HepG2 (cell line): ENCODE data around the gene ZNF3. TPM values are rescaled to one million over a fixed set of nuclear protein-coding genes. Genes with fewer than 3 reads are reported as not detected.

Experiments
- ARNT2 ChIP-seq: sonication (generic); formaldehyde crosslinking; IDR thresholded peaks from 2 replicates; pipeline ENCODE4 v1.8.0; 2022; ENCODE audit warnings: mild to moderate bottlenecking, low read depth, missing genetic modification reagents, moderate library complexity
- CHD4 ChIP-seq: fragments of 200-600 bp; sonication (generic); IDR thresholded peaks from 2 replicates; pipeline ENCODE4 v1.7.0; 2017; ENCODE audit warnings: mild to moderate bottlenecking, low read length, borderline replicate concordance
- DNMT1 ChIP-seq: sonication (generic); formaldehyde crosslinking; IDR thresholded peaks from 2 replicates; pipeline ENCODE4 v1.5.1; 2020; ENCODE audit warnings: mild to moderate bottlenecking, missing genetic modification reagents
- FOXJ3 ChIP-seq: sonication (generic); formaldehyde crosslinking; IDR thresholded peaks from 2 replicates; pipeline ENCODE4 v1.4.0; 2020; ENCODE audit warnings: missing genetic modification reagents, mild to moderate bottlenecking, borderline replicate concordance
- GPN1 ChIP-seq: sonication (generic); formaldehyde crosslinking; IDR thresholded peaks from 2 replicates; pipeline ENCODE4 v1.5.1; 2020; ENCODE audit warnings: missing genetic modification reagents, borderline replicate concordance
- GZF1 ChIP-seq: sonication (generic); formaldehyde crosslinking; IDR thresholded peaks from 2 replicates; pipeline ENCODE4 v1.5.1; 2020; ENCODE audit warnings: mild to moderate bottlenecking, missing genetic modification reagents
- HNF4G ChIP-seq, 2 experiments: sonication (generic) in 1 of 2; formaldehyde crosslinking in 1 of 2; IDR thresholded peaks; 2 replicates each; pipeline versions ENCODE4 v1.4.0 to v1.6.1; 2011 to 2020; ENCODE audit warnings: borderline replicate concordance in 2 of 2, low read depth in 2 of 2, mild to moderate bottlenecking in 2 of 2, low read length in 1 of 2, missing genetic modification reagents in 1 of 2, moderate library complexity in 1 of 2
- KAT7 ChIP-seq: IDR thresholded peaks from 2 replicates; pipeline ENCODE4 v1.6.1; 2018; ENCODE audit warnings: borderline replicate concordance, missing compliant biosample characterization
- KLF12 ChIP-seq: sonication (generic); formaldehyde crosslinking; IDR thresholded peaks from 2 replicates; pipeline ENCODE4 v1.4.0; 2020; ENCODE audit warnings: missing genetic modification reagents, borderline replicate concordance
- SALL1 ChIP-seq: sonication (generic); formaldehyde crosslinking; IDR thresholded peaks from 2 replicates; pipeline ENCODE4 v1.8.0; 2022; ENCODE audit warnings: mild to moderate bottlenecking, missing genetic modification reagents
- SYNCRIP ChIP-seq: fragments of 200-400 bp; formaldehyde crosslinking; IDR thresholded peaks from 2 replicates; pipeline ENCODE4 v1.6.1; 2018; ENCODE audit warnings: mild to moderate bottlenecking, low read depth, low read length; ENCODE audit not compliant: insufficient read depth
- TAF15 ChIP-seq: fragments of 200-400 bp; formaldehyde crosslinking; IDR thresholded peaks from one replicate; pipeline ENCODE4 v1.6.1; 2018; ENCODE audit warnings: mild to moderate bottlenecking, low read depth, low read length; ENCODE audit not compliant: poor library complexity, severe bottlenecking
- YEATS2 ChIP-seq: sonication (generic); formaldehyde crosslinking; IDR thresholded peaks from 2 replicates; pipeline ENCODE4 v1.4.0; 2020; ENCODE audit warnings: missing genetic modification reagents, borderline replicate concordance
- ZFYVE20 ChIP-seq: sonication (generic); formaldehyde crosslinking; IDR thresholded peaks from 2 replicates; pipeline ENCODE4 v1.8.0; 2023; ENCODE audit warnings: low read depth, mild to moderate bottlenecking, moderate library complexity, missing genetic modification reagents, borderline replicate concordance
- ZNF451 ChIP-seq: sonication (generic); formaldehyde crosslinking; IDR thresholded peaks from 2 replicates; pipeline ENCODE4 v1.5.0; 2020; ENCODE audit warnings: mild to moderate bottlenecking, missing genetic modification reagents
- ZNF672 ChIP-seq: sonication (generic); formaldehyde crosslinking; IDR thresholded peaks from 2 replicates; pipeline ENCODE4 v1.8.1; 2022; ENCODE audit warnings: missing genetic modification reagents
- ZNF792 ChIP-seq: IDR thresholded peaks from 2 replicates; pipeline ENCODE4 v1.6.1; 2016
- ZSCAN30 ChIP-seq: sonication (generic); formaldehyde crosslinking; IDR thresholded peaks from 2 replicates; pipeline ENCODE4 v1.5.0; 2020; ENCODE audit warnings: mild to moderate bottlenecking, missing genetic modification reagents
- polyA plus RNA-seq, 8 experiments: library from polyadenylated mRNA; depleted of rRNA in 3 of 8; stranded (reverse) in 7 of 8; unstranded in 1 of 8; fragments of >200 nt; fragmentation: Illumina TruSeq in 4 of 8; extraction: Trizol in 4 of 8; gene quantifications; 2 replicates each; pipeline versions ENCODE4 v1.2.1 to v1.2.3, GENCODE V29; 2011 to 2016; ENCODE audit warnings: low read depth in 4 of 8, missing spikeins in 1 of 8, mixed read lengths in 1 of 8; ENCODE audit not compliant: insufficient read depth in 1 of 8
- total RNA-seq, 5 experiments: library from RNA; depleted of rRNA; stranded (reverse); fragments of >200 nt; fragmentation: Illumina TruSeq; extraction: Trizol; gene quantifications; 2 replicates each; pipeline ENCODE4 v1.2.3, GENCODE V29; 2016; ENCODE audit warnings: low read depth in 1 of 5
- TF ChIP-seq, protein P1 (sequence below): sonication (generic); formaldehyde crosslinking; IDR thresholded peaks from 2 replicates; pipeline ENCODE4 v1.4.0; 2020; ENCODE audit warnings: missing genetic modification reagents, mild to moderate bottlenecking, borderline replicate concordance
- TF ChIP-seq, protein P2 (sequence below): IDR thresholded peaks from 2 replicates; pipeline ENCODE4 v1.6.1; 2016; ENCODE audit warnings: missing compliant biosample characterization, missing genetic modification reagents, borderline replicate concordance
- TF ChIP-seq, protein P3 (sequence below): sonication (generic); formaldehyde crosslinking; IDR thresholded peaks from 2 replicates; pipeline ENCODE4 v1.8.0; 2022; ENCODE audit warnings: low read depth, missing genetic modification reagents
- TF ChIP-seq, protein P4 (sequence below): IDR thresholded peaks from 2 replicates; pipeline ENCODE4 v1.6.1; 2016; ENCODE audit warnings: control low read depth
- TF ChIP-seq, protein P5 (sequence below): sonication (generic); formaldehyde crosslinking; IDR thresholded peaks from 2 replicates; pipeline ENCODE4 v1.8.0; 2022; ENCODE audit warnings: missing genetic modification reagents, mild to moderate bottlenecking, inconsistent platforms, borderline replicate concordance

Gene ZNF3
- total and polyA plus RNA-seq, 2 of the 13 experiments (the other 11 are each of a cell fraction or from before 2014, with no cell fraction given): 33.7 to 56.9 TPM

DNA sequence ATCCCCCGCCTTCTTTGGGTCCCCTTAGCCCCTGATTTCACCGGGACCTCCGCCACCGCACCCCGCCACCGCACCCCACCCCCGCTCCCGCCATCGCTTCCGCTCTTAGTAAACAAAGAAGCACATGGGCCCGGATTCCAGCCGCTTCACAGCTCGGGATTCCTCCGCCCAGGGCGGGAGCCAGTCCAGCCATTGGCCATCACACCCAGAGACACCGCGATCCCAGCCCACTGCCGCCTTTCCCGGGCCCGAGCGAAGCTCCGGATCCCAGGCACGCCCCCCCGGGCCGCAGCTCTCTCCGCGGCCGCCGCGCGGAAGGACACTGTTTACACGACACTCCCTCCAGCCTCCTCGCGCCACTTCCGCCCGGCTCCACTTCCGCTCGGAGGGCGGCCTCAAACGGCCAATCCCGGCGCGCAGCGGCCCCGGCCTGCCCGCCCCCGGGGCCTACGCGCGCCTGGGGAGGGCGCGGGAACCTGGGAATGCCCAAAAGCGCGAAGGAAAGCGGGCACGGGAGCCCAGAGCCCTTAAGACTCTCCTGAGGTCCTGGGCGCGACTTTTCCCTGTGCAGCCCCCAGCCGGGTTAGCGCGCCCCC lies 19.0 kb upstream of the ZNF3 start (continued):
- TF ChIP-seq YEATS2 (CRISPR knock-in tag) (peak; percentile 95), ZFYVE20 (CRISPR knock-in tag) (peak; percentile 41; the same call in 1 of the 2 replicates), SYNCRIP (no peak), KAT7 (peak; percentile 54; the same call in 1 of the 2 replicates), DNMT1 (CRISPR knock-in tag) (no peak), GPN1 (CRISPR knock-in tag) (no peak), FOXJ3 (CRISPR knock-in tag) (peak; percentile 50; the same call in 1 of the 2 replicates), GZF1 (CRISPR knock-in tag) (no peak), TAF15 (no peak), ZNF792 (no peak; the same call in 1 of the 2 replicates), ARNT2 (CRISPR knock-in tag) (no peak), ZSCAN30 (CRISPR knock-in tag) (0 out of 2 replicates have a peak, but pooled peaks have one; percentile 4), HNF4G (IDR thresholded peaks at IDR 0.05; ENCODE audit: borderline replicate concordance, low read depth, low read length) (no peak), HNF4G (CRISPR knock-in tag; IDR thresholded peaks at IDR 0.05; ENCODE audit: borderline replicate concordance, low read depth) (0 out of 2 replicates have a peak, but pooled peaks have one; percentile 28), CHD4 (no peak), ZNF451 (CRISPR knock-in tag) (0 out of 2 replicates have a peak, but pooled peaks have one; percentile 67), SALL1 (peak; percentile 86), ZNF672 (CRISPR knock-in tag) (no peak), KLF12 (peak; percentile 73; the same call in 1 of the 2 replicates)
- TF ChIP-seq, protein P1, sequence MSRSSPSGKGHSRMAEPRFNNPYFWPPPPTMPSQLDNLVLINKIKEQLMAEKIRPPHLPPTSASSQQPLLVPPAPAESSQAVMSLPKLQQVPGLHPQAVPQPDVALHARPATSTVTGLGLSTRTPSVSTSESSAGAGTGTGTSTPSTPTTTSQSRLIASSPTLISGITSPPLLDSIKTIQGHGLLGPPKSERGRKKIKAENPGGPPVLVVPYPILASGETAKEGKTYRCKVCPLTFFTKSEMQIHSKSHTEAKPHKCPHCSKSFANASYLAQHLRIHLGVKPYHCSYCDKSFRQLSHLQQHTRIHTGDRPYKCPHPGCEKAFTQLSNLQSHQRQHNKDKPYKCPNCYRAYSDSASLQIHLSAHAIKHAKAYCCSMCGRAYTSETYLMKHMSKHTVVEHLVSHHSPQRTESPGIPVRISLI (CRISPR knock-in tag): peak; percentile 49; the same call in 1 of the 2 replicates
- TF ChIP-seq, protein P2, sequence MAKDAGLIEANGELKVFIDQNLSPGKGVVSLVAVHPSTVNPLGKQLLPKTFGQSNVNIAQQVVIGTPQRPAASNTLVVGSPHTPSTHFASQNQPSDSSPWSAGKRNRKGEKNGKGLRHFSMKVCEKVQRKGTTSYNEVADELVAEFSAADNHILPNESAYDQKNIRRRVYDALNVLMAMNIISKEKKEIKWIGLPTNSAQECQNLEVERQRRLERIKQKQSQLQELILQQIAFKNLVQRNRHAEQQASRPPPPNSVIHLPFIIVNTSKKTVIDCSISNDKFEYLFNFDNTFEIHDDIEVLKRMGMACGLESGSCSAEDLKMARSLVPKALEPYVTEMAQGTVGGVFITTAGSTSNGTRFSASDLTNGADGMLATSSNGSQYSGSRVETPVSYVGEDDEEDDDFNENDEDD (CRISPR knock-in tag): peak; percentile 91
- TF ChIP-seq, protein P3, sequence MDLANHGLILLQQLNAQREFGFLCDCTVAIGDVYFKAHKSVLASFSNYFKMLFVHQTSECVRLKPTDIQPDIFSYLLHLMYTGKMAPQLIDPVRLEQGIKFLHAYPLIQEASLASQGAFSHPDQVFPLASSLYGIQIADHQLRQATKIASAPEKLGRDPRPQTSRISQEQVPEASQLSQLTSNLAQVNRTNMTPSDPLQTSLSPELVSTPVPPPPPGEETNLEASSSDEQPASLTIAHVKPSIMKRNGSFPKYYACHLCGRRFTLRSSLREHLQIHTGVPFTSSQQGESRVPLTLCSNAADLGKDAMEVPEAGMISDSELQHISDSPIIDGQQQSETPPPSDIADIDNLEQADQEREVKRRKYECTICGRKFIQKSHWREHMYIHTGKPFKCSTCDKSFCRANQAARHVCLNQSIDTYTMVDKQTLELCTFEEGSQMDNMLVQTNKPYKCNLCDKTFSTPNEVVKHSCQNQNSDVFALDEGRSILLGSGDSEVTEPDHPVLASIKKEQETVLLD: peak; percentile 93
- TF ChIP-seq, protein P4, sequence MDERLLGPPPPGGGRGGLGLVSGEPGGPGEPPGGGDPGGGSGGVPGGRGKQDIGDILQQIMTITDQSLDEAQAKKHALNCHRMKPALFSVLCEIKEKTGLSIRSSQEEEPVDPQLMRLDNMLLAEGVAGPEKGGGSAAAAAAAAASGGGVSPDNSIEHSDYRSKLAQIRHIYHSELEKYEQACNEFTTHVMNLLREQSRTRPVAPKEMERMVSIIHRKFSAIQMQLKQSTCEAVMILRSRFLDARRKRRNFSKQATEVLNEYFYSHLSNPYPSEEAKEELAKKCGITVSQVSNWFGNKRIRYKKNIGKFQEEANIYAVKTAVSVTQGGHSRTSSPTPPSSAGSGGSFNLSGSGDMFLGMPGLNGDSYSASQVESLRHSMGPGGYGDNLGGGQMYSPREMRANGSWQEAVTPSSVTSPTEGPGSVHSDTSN (CRISPR knock-in tag): no peak
- TF ChIP-seq, protein P5, sequence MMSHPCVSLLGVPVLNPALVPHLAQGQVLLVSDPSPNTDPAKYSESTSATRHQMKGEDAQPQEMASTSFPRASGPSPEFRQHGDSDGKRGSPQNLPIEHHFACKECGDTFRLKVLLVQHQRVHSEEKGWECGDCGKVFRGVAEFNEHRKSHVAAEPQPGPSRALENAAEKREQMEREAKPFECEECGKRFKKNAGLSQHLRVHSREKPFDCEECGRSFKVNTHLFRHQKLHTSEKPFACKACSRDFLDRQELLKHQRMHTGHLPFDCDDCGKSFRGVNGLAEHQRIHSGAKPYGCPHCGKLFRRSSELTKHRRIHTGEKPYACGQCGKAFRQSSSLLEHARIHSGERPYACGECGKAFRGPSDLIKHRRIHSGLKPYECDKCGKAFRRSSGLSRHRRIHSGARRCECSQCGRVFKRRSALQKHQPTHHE (CRISPR knock-in tag): no peak
